HepG2 (cell line): ENCODE measurements around the gene TRABD. TPM values are rescaled to one million over a fixed set of nuclear protein-coding genes. Genes with fewer than 3 reads are reported as not detected.

Experiments used
- ATAC-seq: fragments of 200-7000 bp; cut with Tn5 transposase; 3 replicates; pipeline ENCODE4 v1.9.1; 2020; ENCODE audit warnings: mild to moderate bottlenecking, moderate library complexity
- BruUV-seq: library from RNA; stranded (reverse); fragments of 400-500 nt; replicated peaks from 2 replicates; lab custom pipeline; 2021; lab: Mats Ljungman, UMichigan
- CTCF ChIA-PET: fragments of 300-600 bp; formaldehyde crosslinking; extraction: SDS; loops from one replicate; lab custom pipeline; 2021; ENCODE audit warnings: low total read pairs, inconsistent platforms, low intra/inter-chr PET ratio; lab: Yijun Ruan, JAX
- POLR2A ChIA-PET: fragments of 350-600 bp; sonication (Branson Sonifier 250); formaldehyde crosslinking; loops from one replicate; lab custom pipeline; 2020; ENCODE audit warnings: antibody characterized with exemption, inconsistent platforms; lab: Yijun Ruan, JAX
- DNase-seq: peaks from one replicate; pipeline ENCODE4 v3.0.0-alpha.2; 2015; ENCODE audit warnings: low spot score
- FAIRE-seq: peaks from 3 replicates; lab custom pipeline; 2011; peaks lifted over from hg19 to GRCh38; lab: Jason Lieb, UNC
- H2AFZ ChIP-seq: one replicate; pipeline ENCODE4 v1.6.1; 2011; ENCODE audit warnings: low read length, inconsistent platforms
- H3K27ac ChIP-seq: fragments of 300-600 bp; 3 replicates; pipeline ENCODE4 v1.8.0; 2011; ENCODE audit warnings: mixed run types, mild to moderate bottlenecking, mixed read lengths, low read length, inconsistent platforms; ENCODE audit not compliant: insufficient read depth; ENCODE audit errors: extremely low read length
- H3K27me3 ChIP-seq, 2 experiments: fragments of 200-600 bp in 1 of 2; 2 replicates in 1 of 2; 3 replicates in 1 of 2; pipeline versions ENCODE4 v1.6.0 to v1.8.0; 2011; ENCODE audit warnings: low read length in 2 of 2, mild to moderate bottlenecking in 2 of 2, moderate library complexity in 2 of 2, inconsistent platforms in 1 of 2; ENCODE audit not compliant: insufficient read depth in 2 of 2, control insufficient read depth in 1 of 2
- H3K36me3 ChIP-seq, 2 experiments: fragments of 200-600 bp in 1 of 2; replicated peaks in 1 of 2; 2 replicates in 1 of 2; 3 replicates in 1 of 2; pipeline versions ENCODE4 v1.5.1 to v1.8.0; 2011; ENCODE audit warnings: low read length in 2 of 2, inconsistent platforms in 1 of 2; ENCODE audit not compliant: insufficient read depth in 2 of 2, control insufficient read depth in 1 of 2
- H3K4me1 ChIP-seq: 2 replicates; pipeline ENCODE4 v1.5.1; 2012; ENCODE audit warnings: low read length, inconsistent platforms; ENCODE audit not compliant: insufficient read depth
- H3K4me2 ChIP-seq: 2 replicates; pipeline ENCODE4 v1.6.0; 2011; ENCODE audit warnings: low read depth, low read length, inconsistent platforms
- H3K4me3 ChIP-seq, 3 experiments: fragments of 200-600 bp in 1 of 3; sonication (generic), shearing (Covaris generic) in 1 of 3; replicated peaks in 1 of 3; 2 replicates each; pipeline ENCODE4 v1.5.1; 2011 to 2016; ENCODE audit warnings: low read length in 3 of 3, inconsistent platforms in 2 of 3, low read depth in 2 of 3, mild to moderate bottlenecking in 2 of 3, control low read depth in 1 of 3, mixed read lengths in 1 of 3; ENCODE audit not compliant: insufficient read depth in 1 of 3
- H3K79me2 ChIP-seq: one replicate; pipeline ENCODE4 v1.6.1; 2011; ENCODE audit warnings: low read length, inconsistent platforms; ENCODE audit not compliant: insufficient read depth
- H3K9ac ChIP-seq: 2 replicates; pipeline ENCODE4 v1.6.0; 2011; ENCODE audit warnings: mild to moderate bottlenecking, low read depth, low read length, inconsistent platforms; ENCODE audit not compliant: insufficient read depth
- H3K9me3 ChIP-seq: 2 replicates; pipeline ENCODE4 v1.5.1; 2012; ENCODE audit warnings: mild to moderate bottlenecking, low read length
- H4K20me1 ChIP-seq: 2 replicates; pipeline ENCODE4 v1.6.0; 2011; ENCODE audit warnings: inconsistent platforms, mild to moderate bottlenecking, low read length, moderate library complexity; ENCODE audit not compliant: insufficient read depth
- ARNT2 ChIP-seq: sonication (generic); formaldehyde crosslinking; IDR thresholded peaks from 2 replicates; pipeline ENCODE4 v1.8.0; 2022; ENCODE audit warnings: mild to moderate bottlenecking, low read depth, missing genetic modification reagents, moderate library complexity
- CSRNP2 ChIP-seq: sonication (generic); formaldehyde crosslinking; conservative IDR thresholded peaks from 2 replicates; pipeline ENCODE4 v1.8.0; 2022; ENCODE audit warnings: low read depth, missing genetic modification reagents
- MXI1 ChIP-seq: IDR thresholded peaks from 3 replicates; pipeline ENCODE4 v1.6.1; 2012; ENCODE audit warnings: low read depth, low read length, inconsistent platforms, borderline replicate concordance
- NONO ChIP-seq, 2 experiments: fragments of 450-650 bp in 1 of 2; sonication (generic) in 1 of 2; formaldehyde crosslinking in 1 of 2; IDR thresholded peaks in 1 of 2; conservative IDR thresholded peaks in 1 of 2; 2 replicates each; pipeline versions ENCODE4 v1.6.1 to v1.8.0; 2017 to 2022; ENCODE audit warnings: mild to moderate bottlenecking in 1 of 2, missing genetic modification reagents in 1 of 2, moderate library complexity in 1 of 2
- NR0B2 ChIP-seq: sonication (generic); formaldehyde crosslinking; IDR thresholded peaks from 2 replicates; pipeline ENCODE4 v1.4.0; 2020; ENCODE audit warnings: mild to moderate bottlenecking, missing genetic modification reagents
- STAG1 ChIP-seq: sonication (generic); formaldehyde crosslinking; IDR thresholded peaks from 2 replicates; pipeline ENCODE4 v1.4.0; 2020; ENCODE audit warnings: missing genetic modification reagents
- TARDBP ChIP-seq: sonication (generic); formaldehyde crosslinking; IDR thresholded peaks from 2 replicates; pipeline ENCODE4 v1.8.0; 2022; ENCODE audit warnings: mild to moderate bottlenecking, missing genetic modification reagents
- TEAD2 ChIP-seq: sonication (generic); formaldehyde crosslinking; IDR thresholded peaks from 2 replicates; pipeline ENCODE4 v1.9.0; 2021; ENCODE audit warnings: missing genetic modification reagents
- WIZ ChIP-seq: sonication (generic); formaldehyde crosslinking; IDR thresholded peaks from 2 replicates; pipeline ENCODE4 v1.5.1; 2020; ENCODE audit warnings: mild to moderate bottlenecking, missing genetic modification reagents
- ZBTB7B ChIP-seq: sonication (generic); formaldehyde crosslinking; IDR thresholded peaks from 2 replicates; pipeline ENCODE4 v1.4.0; 2020; ENCODE audit warnings: missing genetic modification reagents
- ZNF225 ChIP-seq: sonication (generic); formaldehyde crosslinking; IDR thresholded peaks from 2 replicates; pipeline ENCODE4 v1.4.0; 2020; ENCODE audit warnings: mild to moderate bottlenecking, missing genetic modification reagents
- ZNF235 ChIP-seq: sonication (generic); formaldehyde crosslinking; IDR thresholded peaks from 2 replicates; pipeline ENCODE4 v1.8.1; 2023; ENCODE audit warnings: mild to moderate bottlenecking, missing genetic modification reagents, borderline replicate concordance
- ZNF3 ChIP-seq: IDR thresholded peaks from 2 replicates; pipeline ENCODE4 v1.7.0; 2017; ENCODE audit warnings: inconsistent platforms
- ZNF501 ChIP-seq: sonication (generic); formaldehyde crosslinking; IDR thresholded peaks from 2 replicates; pipeline ENCODE4 v1.5.1; 2020; ENCODE audit warnings: mild to moderate bottlenecking, moderate library complexity, missing genetic modification reagents
- ZNF619 ChIP-seq: sonication (generic); formaldehyde crosslinking; IDR thresholded peaks from 2 replicates; pipeline ENCODE4 v1.4.0; 2020; ENCODE audit warnings: mild to moderate bottlenecking, missing genetic modification reagents
- ZNF703 ChIP-seq: sonication (generic); formaldehyde crosslinking; IDR thresholded peaks from 2 replicates; pipeline ENCODE4 v1.5.1; 2020; ENCODE audit warnings: missing genetic modification reagents, mild to moderate bottlenecking, moderate library complexity, borderline replicate concordance
- ZNF724P ChIP-seq: sonication (generic); formaldehyde crosslinking; IDR thresholded peaks from 2 replicates; pipeline ENCODE4 v1.8.0; 2022; ENCODE audit warnings: missing genetic modification reagents, borderline replicate concordance
- ZNF788 ChIP-seq: sonication (generic); formaldehyde crosslinking; IDR thresholded peaks from 2 replicates; pipeline ENCODE4 v1.5.0; 2020; ENCODE audit warnings: mild to moderate bottlenecking, missing genetic modification reagents, borderline replicate concordance
- WGBS: methylation state at CpG from one replicate; pipeline ENCODE4 v1.1.6; 2017; ENCODE audit warnings: low lambda C conversion rate; 5-methylcytosine and 5-hydroxymethylcytosine counted together
- in situ Hi-C: cut with HindIII; loops from 2 replicates; pipeline ENCODE4 v1.10.0; 2017; ENCODE audit warnings: low pct_unique_long_range_greater_than_20kb; ENCODE audit not compliant: extremely low pct_ligation_motif_present
- intact Hi-C: fragments of 100-400 bp; cut with micrococcal nuclease; formaldehyde crosslinking; loops from one replicate; pipeline ENCODE4 v1.10.0; 2022; ENCODE audit not compliant: unreplicated experiment
- polyA plus RNA-seq, 8 experiments: library from polyadenylated mRNA; depleted of rRNA in 3 of 8; stranded (reverse) in 7 of 8; unstranded in 1 of 8; fragments of >200 nt; fragmentation: Illumina TruSeq in 4 of 8; extraction: Trizol in 4 of 8; gene quantifications; 2 replicates each; pipeline versions ENCODE4 v1.2.1 to v1.2.3, GENCODE V29; 2011 to 2016; ENCODE audit warnings: low read depth in 4 of 8, missing spikeins in 1 of 8, mixed read lengths in 1 of 8; ENCODE audit not compliant: insufficient read depth in 1 of 8
- total RNA-seq, 5 experiments: library from RNA; depleted of rRNA; stranded (reverse); fragments of >200 nt; fragmentation: Illumina TruSeq; extraction: Trizol; gene quantifications; 2 replicates each; pipeline ENCODE4 v1.2.3, GENCODE V29; 2016; ENCODE audit warnings: low read depth in 1 of 5
- TF ChIP-seq, protein P1 (sequence below): sonication (generic); formaldehyde crosslinking; IDR thresholded peaks from 2 replicates; pipeline ENCODE4 v1.4.0; 2020; ENCODE audit warnings: missing genetic modification reagents, borderline replicate concordance
- TF ChIP-seq, protein P2 (sequence below): sonication (generic); formaldehyde crosslinking; IDR thresholded peaks from 2 replicates; pipeline ENCODE4 v1.5.0; 2020; ENCODE audit warnings: missing genetic modification reagents, mild to moderate bottlenecking, borderline replicate concordance

The TRABD gene
- total and polyA plus RNA-seq, 2 of the 13 experiments (the other 11 are each of a cell fraction or from before 2014, with no cell fraction given) = 21.5 to 28.9 TPM

DNA sequence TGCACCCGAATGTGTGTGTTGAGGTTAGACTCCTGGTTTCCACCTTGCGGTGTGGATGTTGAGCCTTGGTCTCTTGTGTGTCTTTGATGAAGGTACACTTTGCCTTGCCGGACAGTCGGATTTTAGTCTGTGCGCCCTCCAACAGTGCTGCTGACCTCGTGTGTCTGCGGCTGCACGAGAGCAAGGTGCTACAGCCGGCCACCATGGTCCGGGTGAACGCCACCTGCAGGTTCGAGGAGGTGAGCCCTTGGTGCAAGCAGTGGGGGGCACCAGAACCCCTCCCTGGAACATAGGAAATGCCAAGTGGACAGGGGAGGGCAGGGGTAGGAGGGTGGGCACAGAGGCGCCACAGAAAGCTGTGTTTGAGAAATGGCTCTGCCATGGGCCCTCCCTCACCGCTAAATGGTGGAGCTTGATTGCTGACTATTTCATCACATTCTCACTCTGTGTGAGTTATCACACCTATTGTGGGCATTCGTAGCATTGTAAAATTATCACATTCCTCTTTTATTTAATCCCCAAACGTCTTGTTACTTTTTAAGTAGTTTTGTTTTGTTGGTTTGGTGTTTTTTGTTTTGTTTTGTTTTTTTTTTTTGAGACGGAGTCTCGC is 41.6 kb upstream of the TRABD start:
- FAIRE-seq (no peak), ATAC-seq (no peak), DNase-seq (no peak)
- POLR2A ChIA-PET = no interaction called here
- Histone ChIP-seq H4K20me1 (no peaks in the 10 kb centered on the region), H3K9me3 (no peaks in the 10 kb centered on the region), H2AFZ (no peak overlapping the region), H3K4me2 (no peak overlapping the region; the same call in 1 of the 2 replicates), H3K4me3 (peak overlapping the region in 1 of 3 experiments; percentile 9; a peak in 1 of 6 replicates), H3K9ac (no peak overlapping the region), H3K27me3 (peaks cover 2 to 24% of the 10 kb centered on the region in 2 experiments), H3K36me3 (no peaks in the 10 kb centered on the region), H3K79me2 (no peaks in the 10 kb centered on the region), H3K27ac (no peak overlapping the region), H3K4me1 (peaks cover 96% of the 10 kb centered on the region)
- 31% methylated on average over 15 of the region's 18 CpGs for WGBS
- no TSS peak for BruUV-seq
- in situ Hi-C loops = no loop called here
- CTCF ChIA-PET = no interaction called here
- intact Hi-C loops = no loop called here
- TF ChIP-seq MXI1 (0 out of 3 replicates have a peak, but pooled peaks have one; percentile 24), ZNF501 (CRISPR knock-in tag) (0 out of 2 replicates have a peak, but pooled peaks have one; percentile 27), NONO (IDR thresholded peaks at IDR 0.05) (no peak), NONO (CRISPR knock-in tag; conservative IDR thresholded peaks at IDR 0.05) (0 out of 2 replicates have a peak, but pooled peaks have one; percentile 31), NR0B2 (CRISPR knock-in tag) (no peak), ZNF724P (CRISPR knock-in tag) (no peak), TARDBP (CRISPR knock-in tag) (0 out of 2 replicates have a peak, but pooled peaks have one; percentile 32), ZNF619 (CRISPR knock-in tag) (no peak), ZBTB7B (CRISPR knock-in tag) (peak; percentile 77; the same call in 1 of the 2 replicates), ZNF703 (no peak), WIZ (CRISPR knock-in tag) (0 out of 2 replicates have a peak, but pooled peaks have one; percentile 46), TEAD2 (no peak), ZNF235 (no peak), ZNF788 (CRISPR knock-in tag) (peak; percentile 26; the same call in 1 of the 2 replicates), ZNF225 (no peak), STAG1 (CRISPR knock-in tag) (peak; percentile 48), CSRNP2 (CRISPR knock-in tag) (no peak), ZNF3 (CRISPR knock-in tag) (no peak), ARNT2 (no peak)
- TF ChIP-seq, protein P1, sequence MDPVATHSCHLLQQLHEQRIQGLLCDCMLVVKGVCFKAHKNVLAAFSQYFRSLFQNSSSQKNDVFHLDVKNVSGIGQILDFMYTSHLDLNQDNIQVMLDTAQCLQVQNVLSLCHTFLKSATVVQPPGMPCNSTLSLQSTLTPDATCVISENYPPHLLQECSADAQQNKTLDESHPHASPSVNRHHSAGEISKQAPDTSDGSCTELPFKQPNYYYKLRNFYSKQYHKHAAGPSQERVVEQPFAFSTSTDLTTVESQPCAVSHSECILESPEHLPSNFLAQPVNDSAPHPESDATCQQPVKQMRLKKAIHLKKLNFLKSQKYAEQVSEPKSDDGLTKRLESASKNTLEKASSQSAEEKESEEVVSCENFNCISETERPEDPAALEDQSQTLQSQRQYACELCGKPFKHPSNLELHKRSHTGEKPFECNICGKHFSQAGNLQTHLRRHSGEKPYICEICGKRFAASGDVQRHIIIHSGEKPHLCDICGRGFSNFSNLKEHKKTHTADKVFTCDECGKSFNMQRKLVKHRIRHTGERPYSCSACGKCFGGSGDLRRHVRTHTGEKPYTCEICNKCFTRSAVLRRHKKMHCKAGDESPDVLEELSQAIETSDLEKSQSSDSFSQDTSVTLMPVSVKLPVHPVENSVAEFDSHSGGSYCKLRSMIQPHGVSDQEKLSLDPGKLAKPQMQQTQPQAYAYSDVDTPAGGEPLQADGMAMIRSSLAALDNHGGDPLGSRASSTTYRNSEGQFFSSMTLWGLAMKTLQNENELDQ (CRISPR knock-in tag) = no peak
- TF ChIP-seq, protein P2, sequence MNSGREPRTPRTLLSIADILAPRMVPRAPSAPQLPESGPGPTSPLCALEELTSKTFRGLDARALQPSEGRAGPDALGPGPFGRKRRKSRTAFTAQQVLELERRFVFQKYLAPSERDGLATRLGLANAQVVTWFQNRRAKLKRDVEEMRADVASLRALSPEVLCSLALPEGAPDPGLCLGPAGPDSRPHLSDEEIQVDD (CRISPR knock-in tag) = no peak
